ENCODE measurements around the gene BDH2. TPM values are rescaled to one million over a fixed set of nuclear protein-coding genes. Genes with fewer than 3 reads are reported as not detected.

Gene BDH2
- total RNA-seq, 1 experiment from 2014 or later: 28.3 TPM

DNA sequence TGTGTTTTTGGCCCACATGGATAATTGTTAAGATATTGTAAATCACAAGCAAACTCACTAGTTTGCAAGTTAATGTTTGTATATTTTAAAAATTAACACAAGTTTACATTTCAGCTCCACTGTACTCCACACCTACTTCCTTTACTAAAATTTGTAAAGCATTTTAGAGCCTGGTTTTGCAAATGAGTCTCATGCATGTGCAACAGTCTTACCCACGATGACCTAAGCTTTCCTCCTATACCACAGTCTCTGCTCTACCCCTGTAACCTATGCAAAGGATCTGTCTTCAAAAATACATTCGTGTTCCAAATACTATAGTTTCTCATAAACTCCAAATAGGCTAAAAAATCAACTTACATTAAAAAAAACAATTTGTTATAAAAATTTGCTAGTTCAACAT, 10.2 kb downstream of the BDH2 start:
- DNase-seq (ENCODE audit: low spot score): no peak
- CTCF ChIA-PET: no interaction called here
- intact Hi-C loops (cut with micrococcal nuclease; ENCODE audit: unreplicated experiment): no loop called here
- Histone ChIP-seq H3K27me3 (replicated peaks; ENCODE audit: insufficient read depth, low read depth, low read length, poor library complexity) (no peaks in the 10 kb centered on the region), H3K4me3 (ENCODE audit: low read depth, low read length, poor library complexity, severe bottlenecking) (no peak overlapping the region), H3K9me3 (ENCODE audit: low read depth, low read length, poor library complexity, severe bottlenecking) (no peaks in the 10 kb centered on the region), H3K36me3 (ENCODE audit: insufficient read depth, low read length, poor library complexity, severe bottlenecking) (no peaks in the 10 kb centered on the region), H3K4me1 (ENCODE audit: insufficient read depth, low read length, poor library complexity, severe bottlenecking) (no peaks in the 10 kb centered on the region), H3K27ac (ENCODE audit: low read depth, low read length, poor library complexity, severe bottlenecking) (no peak overlapping the region)
- TF ChIP-seq, protein P1, sequence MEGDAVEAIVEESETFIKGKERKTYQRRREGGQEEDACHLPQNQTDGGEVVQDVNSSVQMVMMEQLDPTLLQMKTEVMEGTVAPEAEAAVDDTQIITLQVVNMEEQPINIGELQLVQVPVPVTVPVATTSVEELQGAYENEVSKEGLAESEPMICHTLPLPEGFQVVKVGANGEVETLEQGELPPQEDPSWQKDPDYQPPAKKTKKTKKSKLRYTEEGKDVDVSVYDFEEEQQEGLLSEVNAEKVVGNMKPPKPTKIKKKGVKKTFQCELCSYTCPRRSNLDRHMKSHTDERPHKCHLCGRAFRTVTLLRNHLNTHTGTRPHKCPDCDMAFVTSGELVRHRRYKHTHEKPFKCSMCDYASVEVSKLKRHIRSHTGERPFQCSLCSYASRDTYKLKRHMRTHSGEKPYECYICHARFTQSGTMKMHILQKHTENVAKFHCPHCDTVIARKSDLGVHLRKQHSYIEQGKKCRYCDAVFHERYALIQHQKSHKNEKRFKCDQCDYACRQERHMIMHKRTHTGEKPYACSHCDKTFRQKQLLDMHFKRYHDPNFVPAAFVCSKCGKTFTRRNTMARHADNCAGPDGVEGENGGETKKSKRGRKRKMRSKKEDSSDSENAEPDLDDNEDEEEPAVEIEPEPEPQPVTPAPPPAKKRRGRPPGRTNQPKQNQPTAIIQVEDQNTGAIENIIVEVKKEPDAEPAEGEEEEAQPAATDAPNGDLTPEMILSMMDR (conservative IDR thresholded peaks at IDR 0.05; ENCODE audit: low read depth, low read length): no peak
- no peak for TF ChIP-seq EZH2 (IDR thresholded peaks at IDR 0.05; ENCODE audit: borderline replicate concordance, low read depth, low read length, poor library complexity, severe bottlenecking)
- POLR2A ChIA-PET (ENCODE audit: low non-redundant PET): no interaction called here
- BruUV-seq (replicated peaks): no TSS peak

- intact Hi-C loops (cut with micrococcal nuclease; ENCODE audit: unreplicated experiment): no loop called here
- H3K4me3 ChIP-seq (ENCODE audit: low read depth, low read length, poor library complexity, severe bottlenecking): no peak overlapping the region
- H3K27me3 ChIP-seq (replicated peaks; ENCODE audit: insufficient read depth, low read depth, low read length, poor library complexity): no peaks in the 10 kb centered on the region
- no peak overlapping the region for H3K27ac ChIP-seq (ENCODE audit: low read depth, low read length, poor library complexity, severe bottlenecking)
- H3K36me3 ChIP-seq (ENCODE audit: insufficient read depth, low read length, poor library complexity, severe bottlenecking): no peaks in the 10 kb centered on the region
- TF ChIP-seq, protein P1 (conservative IDR thresholded peaks at IDR 0.05; ENCODE audit: low read depth, low read length): no peak
- TF ChIP-seq EZH2 (IDR thresholded peaks at IDR 0.05; ENCODE audit: borderline replicate concordance, low read depth, low read length, poor library complexity, severe bottlenecking): no peak
- DNase-seq (ENCODE audit: low spot score): no peak
- CTCF ChIA-PET: no interaction called here
- H3K4me1 ChIP-seq (ENCODE audit: insufficient read depth, low read length, poor library complexity, severe bottlenecking): no peaks in the 10 kb centered on the region
- POLR2A ChIA-PET (ENCODE audit: low non-redundant PET): no interaction called here
- H3K9me3 ChIP-seq (ENCODE audit: low read depth, low read length, poor library complexity, severe bottlenecking): no peaks in the 10 kb centered on the region
- BruUV-seq (replicated peaks): no TSS peak
These were observed 13.1 kb downstream of the BDH2 start for GRCh38 chr4:103086551-103086950.

DNA sequence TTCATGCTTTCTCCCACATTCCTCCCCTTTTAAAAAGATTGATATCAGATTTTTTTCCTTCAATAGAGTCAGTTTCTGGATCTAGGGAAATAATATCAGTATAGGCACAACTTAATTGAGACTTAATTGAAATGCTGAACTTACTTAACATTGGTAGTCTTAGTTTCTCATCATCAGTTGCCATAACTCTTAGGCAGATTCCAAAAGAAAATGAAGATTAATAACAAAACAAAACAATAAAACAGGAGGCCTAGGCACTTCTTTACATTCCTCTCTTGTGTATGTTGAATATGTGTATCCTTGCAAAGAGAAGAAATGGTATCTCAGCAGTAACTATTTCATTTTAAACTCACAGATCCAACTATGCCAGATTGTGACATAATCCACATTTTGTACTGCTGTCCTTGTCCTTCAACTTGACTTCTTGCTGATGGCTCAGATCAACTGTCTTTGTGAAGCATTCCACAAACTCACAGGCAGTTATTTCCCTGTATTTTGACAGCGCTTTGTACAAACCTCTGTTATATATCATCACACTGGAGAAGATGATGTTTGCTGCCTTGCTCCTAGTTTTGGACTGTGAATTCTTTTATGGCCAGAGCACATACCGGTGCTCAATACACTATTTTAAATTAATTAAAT, 14.0 kb downstream of the BDH2 start:
- Histone ChIP-seq H3K4me1 (ENCODE audit: insufficient read depth, low read length, poor library complexity, severe bottlenecking) (no peaks in the 10 kb centered on the region), H3K27ac (ENCODE audit: low read depth, low read length, poor library complexity, severe bottlenecking) (no peak overlapping the region), H3K9me3 (ENCODE audit: low read depth, low read length, poor library complexity, severe bottlenecking) (no peaks in the 10 kb centered on the region), H3K36me3 (ENCODE audit: insufficient read depth, low read length, poor library complexity, severe bottlenecking) (no peaks in the 10 kb centered on the region), H3K27me3 (replicated peaks; ENCODE audit: insufficient read depth, low read depth, low read length, poor library complexity) (no peaks in the 10 kb centered on the region), H3K4me3 (ENCODE audit: low read depth, low read length, poor library complexity, severe bottlenecking) (no peak overlapping the region)
- no peak for DNase-seq (ENCODE audit: low spot score)
- intact Hi-C loops (cut with micrococcal nuclease; ENCODE audit: unreplicated experiment): no loop called here
- POLR2A ChIA-PET (ENCODE audit: low non-redundant PET): no interaction called here
- CTCF ChIA-PET: no interaction called here
- TF ChIP-seq, protein P1 (conservative IDR thresholded peaks at IDR 0.05; ENCODE audit: low read depth, low read length): no peak
- BruUV-seq (replicated peaks): no TSS peak

Data from A673 (cell line).